Osteocyte (in vitro differentiated cells): Measurements from ENCODE around the gene PAX2. TPM values are rescaled to one million over a fixed set of nuclear protein-coding genes. Genes with fewer than 3 reads are reported as not detected.

Source experiments
- DNase-seq: peaks from one replicate; pipeline ENCODE4 v3.0.0; 2021; ENCODE audit warnings: mixed read lengths; ENCODE audit not compliant: unreplicated experiment; ENCODE audit errors: extremely low spot score
- H3K27ac Mint-ChIP-seq: one replicate; pipeline ENCODE4 v1.8.0; 2021; ENCODE audit warnings: mild to moderate bottlenecking, mixed read lengths; ENCODE audit not compliant: unreplicated experiment
- H3K27me3 Mint-ChIP-seq: one replicate; pipeline ENCODE4 v1.8.0; 2021; ENCODE audit warnings: mixed read lengths; ENCODE audit not compliant: unreplicated experiment
- H3K36me3 Mint-ChIP-seq: one replicate; pipeline ENCODE4 v1.8.0; 2021; ENCODE audit warnings: mixed read lengths; ENCODE audit not compliant: unreplicated experiment
- H3K4me1 Mint-ChIP-seq: one replicate; pipeline ENCODE4 v1.8.0; 2021; ENCODE audit warnings: mixed read lengths; ENCODE audit not compliant: unreplicated experiment
- H3K4me3 Mint-ChIP-seq: one replicate; pipeline ENCODE4 v1.8.0; 2021; ENCODE audit warnings: mild to moderate bottlenecking, moderate library complexity, mixed read lengths; ENCODE audit not compliant: unreplicated experiment
- H3K9me3 Mint-ChIP-seq: one replicate; pipeline ENCODE4 v1.8.0; 2021; ENCODE audit warnings: mixed read lengths; ENCODE audit not compliant: unreplicated experiment
- total RNA-seq: library from RNA; stranded (reverse); gene quantifications from 2 replicates; pipeline ENCODE4 v1.2.1, GENCODE V29; 2021
- TF ChIP-seq, protein P1 (sequence below): fragments of 200-600 bp; sonication (generic); IDR thresholded peaks from 2 replicates; pipeline ENCODE4 v1.5.0; 2021; ENCODE audit warnings: antibody characterized with exemption, mild to moderate bottlenecking, moderate library complexity

PAX2 gene
- total RNA-seq, 1 donor from 2014 or later: 0.30 TPM

- Mint-ChIP-seq H3K4me1 (peaks cover 37% of the 10 kb centered on the region), H3K9me3 (no peaks in the 10 kb centered on the region), H3K4me3 (no peak overlapping the region), H3K27me3 (peaks cover 95% of the 10 kb centered on the region), H3K27ac (no peak overlapping the region), H3K36me3 (peaks cover 2% of the 10 kb centered on the region)
- DNase-seq: no peak
- TF ChIP-seq, protein P1, sequence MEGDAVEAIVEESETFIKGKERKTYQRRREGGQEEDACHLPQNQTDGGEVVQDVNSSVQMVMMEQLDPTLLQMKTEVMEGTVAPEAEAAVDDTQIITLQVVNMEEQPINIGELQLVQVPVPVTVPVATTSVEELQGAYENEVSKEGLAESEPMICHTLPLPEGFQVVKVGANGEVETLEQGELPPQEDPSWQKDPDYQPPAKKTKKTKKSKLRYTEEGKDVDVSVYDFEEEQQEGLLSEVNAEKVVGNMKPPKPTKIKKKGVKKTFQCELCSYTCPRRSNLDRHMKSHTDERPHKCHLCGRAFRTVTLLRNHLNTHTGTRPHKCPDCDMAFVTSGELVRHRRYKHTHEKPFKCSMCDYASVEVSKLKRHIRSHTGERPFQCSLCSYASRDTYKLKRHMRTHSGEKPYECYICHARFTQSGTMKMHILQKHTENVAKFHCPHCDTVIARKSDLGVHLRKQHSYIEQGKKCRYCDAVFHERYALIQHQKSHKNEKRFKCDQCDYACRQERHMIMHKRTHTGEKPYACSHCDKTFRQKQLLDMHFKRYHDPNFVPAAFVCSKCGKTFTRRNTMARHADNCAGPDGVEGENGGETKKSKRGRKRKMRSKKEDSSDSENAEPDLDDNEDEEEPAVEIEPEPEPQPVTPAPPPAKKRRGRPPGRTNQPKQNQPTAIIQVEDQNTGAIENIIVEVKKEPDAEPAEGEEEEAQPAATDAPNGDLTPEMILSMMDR: no peak
These were observed 9.1 kb upstream of the PAX2 start for GRCh38 chr10:100736144-100736808.

DNA sequence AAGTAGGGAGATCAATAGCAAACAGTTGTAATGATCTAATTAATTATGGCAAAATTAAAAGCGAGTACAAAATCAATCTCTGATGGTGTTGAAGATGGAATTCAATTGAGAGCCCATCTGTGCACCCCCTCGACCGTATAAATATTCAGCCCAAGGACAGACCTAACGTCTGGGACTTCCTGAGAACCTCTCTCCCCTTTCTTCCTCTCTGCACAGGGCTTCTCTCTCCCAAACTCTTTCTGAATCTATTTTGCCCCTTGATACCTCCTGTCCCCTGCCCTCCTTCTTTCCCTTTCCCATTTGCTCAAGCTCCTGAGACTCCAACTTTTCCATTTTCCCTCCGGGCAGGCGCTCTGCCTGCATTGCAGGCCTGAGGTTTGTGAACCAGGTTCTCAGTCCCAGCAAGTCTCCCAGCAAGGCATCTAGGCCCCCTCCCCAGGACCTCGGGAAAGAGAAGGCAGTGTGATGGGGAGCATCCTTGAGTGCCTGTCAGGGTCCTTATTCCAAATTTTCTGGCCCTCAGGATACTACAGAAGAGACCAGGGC lies 8.5 kb upstream of the PAX2 start:
- Mint-ChIP-seq H3K27ac (no peak overlapping the region), H3K36me3 (peaks cover 2% of the 10 kb centered on the region), H3K9me3 (no peaks in the 10 kb centered on the region), H3K27me3 (peaks cover 94% of the 10 kb centered on the region), H3K4me3 (peak overlapping the region; percentile 38), H3K4me1 (peaks cover 35% of the 10 kb centered on the region)
- DNase-seq: no peak
- TF ChIP-seq, protein P1: no peak

GRCh38 chr10:100737355-100738054 lies 7.9 kb upstream of the PAX2 start:
- no peaks in the 10 kb centered on the region for H3K9me3 Mint-ChIP-seq
- peaks cover 36% of the 10 kb centered on the region for H3K4me1 Mint-ChIP-seq
- DNase-seq: no peak
- H3K36me3 Mint-ChIP-seq: peaks cover 2% of the 10 kb centered on the region
- TF ChIP-seq, protein P1: no peak
- H3K27ac Mint-ChIP-seq: no peak overlapping the region
- peaks cover 93% of the 10 kb centered on the region for H3K27me3 Mint-ChIP-seq
- peak overlapping the region; percentile 55 for H3K4me3 Mint-ChIP-seq

- DNase-seq: no peak
- TF ChIP-seq, protein P1: no peak
- Mint-ChIP-seq H3K36me3 (peaks cover 2% of the 10 kb centered on the region), H3K27ac (no peak overlapping the region), H3K9me3 (no peaks in the 10 kb centered on the region), H3K4me1 (peaks cover 37% of the 10 kb centered on the region), H3K4me3 (peak overlapping the region; percentile 29), H3K27me3 (peaks cover 93% of the 10 kb centered on the region)
These were observed 7.1 kb upstream of the PAX2 start for GRCh38 chr10:100738055-100738827.
